Measurements from ENCODE around the gene ANO7.
A peak's percentile ranks its signal among the peaks of the same experiment; 100 is the strongest.

ANO7 gene

GRCh38 chr2:241146286-241146685, 42.2 kb upstream of the ANO7 start:
- in situ Hi-C loops (cut with MboI; ENCODE audit: low pct_unique_long_range_greater_than_20kb, low sequenced_read_pairs, unreplicated experiment): no loop called here
- DNase-seq (ENCODE audit: low spot score): no peak
- TF ChIP-seq CTCF (IDR thresholded peaks at IDR 0.05; ENCODE audit: extremely low read depth, insufficient read depth, missing control alignments): no peak

- DNase-seq (ENCODE audit: low spot score): no peak
- in situ Hi-C loops (cut with MboI; ENCODE audit: low pct_unique_long_range_greater_than_20kb, low sequenced_read_pairs, unreplicated experiment): no loop called here
- TF ChIP-seq CTCF (IDR thresholded peaks at IDR 0.05; ENCODE audit: extremely low read depth, insufficient read depth, missing control alignments): no peak
Measured at GRCh38 chr2:241147336-241147735, 41.1 kb upstream of the ANO7 start.

- no peak for TF ChIP-seq CTCF (IDR thresholded peaks at IDR 0.05; ENCODE audit: extremely low read depth, insufficient read depth, missing control alignments)
- in situ Hi-C loops (cut with MboI; ENCODE audit: low pct_unique_long_range_greater_than_20kb, low sequenced_read_pairs, unreplicated experiment): no loop called here
- DNase-seq (ENCODE audit: low spot score): no peak
Measured at GRCh38 chr2:241148239-241148638, 40.2 kb upstream of the ANO7 start.

- TF ChIP-seq CTCF (IDR thresholded peaks at IDR 0.05; ENCODE audit: extremely low read depth, insufficient read depth, missing control alignments): no peak
- in situ Hi-C loops (cut with MboI; ENCODE audit: low pct_unique_long_range_greater_than_20kb, low sequenced_read_pairs, unreplicated experiment): no loop called here
Measured at GRCh38 chr2:241148891-241149674, 39.4 kb upstream of the ANO7 start, which contains the start of gene PASK. Gene PASK (minus strand): TSS chr2:241149472. CDS start chr2:241143032, 6,440 bp downstream.

GRCh38 chr2:241149675-241149924, 38.9 kb upstream of the ANO7 start:
- in situ Hi-C loops (cut with MboI; ENCODE audit: low pct_unique_long_range_greater_than_20kb, low sequenced_read_pairs, unreplicated experiment): no loop called here

More at GRCh38 chr2:241148891-241149674, 39.4 kb upstream of the ANO7 start, which contains the start of gene PASK:
- peak; percentile 97 for DNase-seq (ENCODE audit: low spot score)

GRCh38 chr2:241149925-241150659, 38.4 kb upstream of the ANO7 start, which contains the start of gene PPP1R7:
Gene PPP1R7 (plus strand): TSS chr2:241150467. CDS start chr2:241150496, 29 bp downstream.
- peak; percentile 71 for TF ChIP-seq CTCF (IDR thresholded peaks at IDR 0.05; ENCODE audit: extremely low read depth, insufficient read depth, missing control alignments)
- in situ Hi-C loops (cut with MboI; ENCODE audit: low pct_unique_long_range_greater_than_20kb, low sequenced_read_pairs, unreplicated experiment): no loop called here
- peak; percentile 99 for DNase-seq (ENCODE audit: low spot score)

More at GRCh38 chr2:241149675-241149924, 38.9 kb upstream of the ANO7 start:
- no peak for DNase-seq (ENCODE audit: low spot score)
- TF ChIP-seq CTCF (IDR thresholded peaks at IDR 0.05; ENCODE audit: extremely low read depth, insufficient read depth, missing control alignments): no peak

Data from GM13977 (cell line).